ENCODE data around the gene USP9X. TPM values are rescaled to one million over a fixed set of nuclear protein-coding genes. Genes with fewer than 3 reads are reported as not detected.

Gene USP9X
- polyA plus RNA-seq, 1 of the 3 experiments (the other 2 are of a cell fraction), result 13.2 TPM

DNA sequence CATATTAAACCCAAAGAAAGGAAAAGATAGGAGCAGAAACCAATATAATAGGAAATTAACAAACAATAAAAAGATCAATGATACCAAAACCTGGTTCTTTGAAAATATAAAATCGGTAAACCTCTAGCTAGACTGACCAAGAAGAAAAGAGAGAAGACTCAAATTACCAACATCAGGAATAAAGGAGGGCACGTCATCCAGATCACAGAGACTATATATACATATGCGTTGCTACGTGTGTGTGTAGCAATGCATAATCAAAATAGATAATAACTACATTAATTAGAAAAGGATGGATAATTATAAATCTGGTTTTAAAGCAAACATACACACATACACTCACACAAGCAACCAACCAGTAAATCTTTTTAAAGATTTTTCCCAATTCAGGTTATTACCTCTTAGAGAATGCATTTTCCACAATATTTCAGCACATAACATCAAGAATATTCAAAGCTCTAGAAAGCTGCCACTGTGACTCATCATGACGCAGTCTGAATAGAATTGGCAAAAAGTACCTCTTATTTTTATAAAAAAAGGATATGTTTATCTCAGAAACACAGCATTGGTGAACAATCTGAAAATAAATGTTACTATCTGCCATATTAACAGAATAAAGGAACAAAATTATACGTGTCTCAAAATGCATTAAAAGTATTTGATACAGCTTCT lies 41.4 kb upstream of the USP9X start:
- Histone ChIP-seq H3K4me3 (ENCODE audit: low read depth in 2 of 2, low read length in 1 of 2) (no peak overlapping the region), H3K79me2 (ENCODE audit: insufficient read depth) (no peaks in the 10 kb centered on the region), H3K9me3 (no peaks in the 10 kb centered on the region), H3K4me1 (ENCODE audit: control insufficient read depth in 1 of 2, insufficient read depth in 2 of 2, low read depth in 1 of 2, low read length in 1 of 2) (no peaks in the 10 kb centered on the region), H3K36me3 (replicated peaks in 1 of 2; ENCODE audit: control insufficient read depth in 1 of 2, insufficient read depth in 2 of 2, low read length in 1 of 2) (no peaks in the 10 kb centered on the region), H4K20me1 (ENCODE audit: insufficient read depth) (no peaks in the 10 kb centered on the region), H3K9ac (no peak overlapping the region), H3K4me2 (no peak overlapping the region), H2AFZ (ENCODE audit: low read depth) (no peak overlapping the region; the same call in 1 of the 2 replicates), H3K9me2 (no peaks in the 10 kb centered on the region), H3F3A (replicated peaks; ENCODE audit: insufficient read depth) (no peaks in the 10 kb centered on the region), H3K27me3 (ENCODE audit: insufficient read depth) (0 out of 2 replicates have a peak, but pooled peaks cover 7% of the 10 kb centered on the region), H3K27ac (ENCODE audit: low read depth in 2 of 2, low read length in 1 of 2) (peak overlapping the region in 1 of 2 experiments; percentile 59; a peak in 2 of 4 replicates)
- CTCF ChIA-PET, result interaction anchor here (0.8 to 1.2 kb wide), 3 partner anchors 8 to 137 kb away, joined by 3 to 4 read pairs (median 3); no protein-coding TSS in a partner anchor
- peak; percentile 52 for TF ChIP-seq JUND (IDR thresholded peaks at IDR 0.05)
- no peak for TF ChIP-seq TAF1 (IDR thresholded peaks at IDR 0.05; ENCODE audit: borderline replicate concordance, low read depth, low read length)
- peak; percentile 69; the same call in 1 of the 2 replicates for TF ChIP-seq FOSL2 (IDR thresholded peaks at IDR 0.05; ENCODE audit: borderline replicate concordance, low read depth)
- TF ChIP-seq NFIC (IDR thresholded peaks at IDR 0.05; ENCODE audit: borderline replicate concordance), result peak; percentile 14; the same call in 1 of the 2 replicates
- no peak for TF ChIP-seq TEAD4 (IDR thresholded peaks at IDR 0.05; ENCODE audit: borderline replicate concordance, insufficient read depth)
- WGBS (ENCODE audit: low lambda C conversion rate), result 28% methylated on average over 6 of the region's 6 CpGs
- DNase-seq, result no peak
- POLR2A ChIA-PET, result no interaction called here

DNA sequence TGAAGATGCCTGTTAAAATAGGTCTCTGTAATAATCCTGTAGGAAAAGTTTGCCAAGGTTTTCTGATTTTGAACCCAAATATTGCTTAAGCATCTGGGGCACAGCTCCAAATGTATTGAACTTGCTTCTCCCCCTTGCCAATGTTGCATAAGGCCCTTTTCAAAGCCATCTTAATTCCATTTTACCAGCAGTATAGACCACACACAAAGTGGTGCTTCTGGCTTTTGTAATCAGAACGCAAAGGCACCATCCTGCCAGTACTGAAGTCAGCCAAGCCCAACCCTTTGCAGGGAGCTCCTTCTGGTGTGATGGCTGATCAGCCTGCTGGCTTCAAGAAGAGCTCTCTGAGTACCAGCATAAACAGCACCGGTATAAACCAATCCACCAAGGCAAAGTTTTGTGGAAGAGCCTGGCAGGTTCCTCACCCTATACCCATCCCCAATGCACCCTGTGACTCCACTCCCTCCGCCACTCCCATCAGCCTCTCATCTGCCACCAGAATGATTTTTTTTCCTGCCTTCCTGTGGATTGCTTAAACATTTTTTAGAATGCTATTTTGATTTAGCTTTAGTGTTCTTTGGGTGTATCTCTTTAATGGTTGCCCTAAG lies 39.2 kb upstream of the USP9X start:
- no peak overlapping the region for H3K27ac ChIP-seq (ENCODE audit: low read depth in 2 of 2, low read length in 1 of 2)
- CTCF ChIA-PET, result no interaction called here
- H3K27me3 ChIP-seq (ENCODE audit: insufficient read depth), result peaks cover 11% of the 10 kb centered on the region; the same call in 1 of the 2 replicates
- TF ChIP-seq GABPA (IDR thresholded peaks at IDR 0.05; ENCODE audit: low read depth) (no peak), RFX5 (IDR thresholded peaks at IDR 0.05; ENCODE audit: low read length) (no peak), MEF2A (IDR thresholded peaks at IDR 0.05; ENCODE audit: borderline replicate concordance, low read depth) (no peak), NFIC (IDR thresholded peaks at IDR 0.05; ENCODE audit: borderline replicate concordance) (no peak), MXI1 (IDR thresholded peaks at IDR 0.05; ENCODE audit: low read depth, low read length) (no peak), EP300 (IDR thresholded peaks at IDR 0.05; ENCODE audit: borderline replicate concordance in 1 of 2, low read depth in 1 of 2, low read length in 1 of 2) (no peak), SIN3A (IDR thresholded peaks at IDR 0.05; ENCODE audit: borderline replicate concordance, low read depth, low read length) (no peak), TEAD4 (IDR thresholded peaks at IDR 0.05; ENCODE audit: borderline replicate concordance, insufficient read depth) (no peak), RCOR1 (IDR thresholded peaks at IDR 0.05; ENCODE audit: low read length) (no peak), FOXM1 (IDR thresholded peaks at IDR 0.05; ENCODE audit: low read depth) (no peak), FOSL2 (IDR thresholded peaks at IDR 0.05; ENCODE audit: borderline replicate concordance, low read depth) (no peak), SMC3 (IDR thresholded peaks at IDR 0.05; ENCODE audit: low read depth, low read length) (no peak)
- TF ChIP-seq, protein P1, sequence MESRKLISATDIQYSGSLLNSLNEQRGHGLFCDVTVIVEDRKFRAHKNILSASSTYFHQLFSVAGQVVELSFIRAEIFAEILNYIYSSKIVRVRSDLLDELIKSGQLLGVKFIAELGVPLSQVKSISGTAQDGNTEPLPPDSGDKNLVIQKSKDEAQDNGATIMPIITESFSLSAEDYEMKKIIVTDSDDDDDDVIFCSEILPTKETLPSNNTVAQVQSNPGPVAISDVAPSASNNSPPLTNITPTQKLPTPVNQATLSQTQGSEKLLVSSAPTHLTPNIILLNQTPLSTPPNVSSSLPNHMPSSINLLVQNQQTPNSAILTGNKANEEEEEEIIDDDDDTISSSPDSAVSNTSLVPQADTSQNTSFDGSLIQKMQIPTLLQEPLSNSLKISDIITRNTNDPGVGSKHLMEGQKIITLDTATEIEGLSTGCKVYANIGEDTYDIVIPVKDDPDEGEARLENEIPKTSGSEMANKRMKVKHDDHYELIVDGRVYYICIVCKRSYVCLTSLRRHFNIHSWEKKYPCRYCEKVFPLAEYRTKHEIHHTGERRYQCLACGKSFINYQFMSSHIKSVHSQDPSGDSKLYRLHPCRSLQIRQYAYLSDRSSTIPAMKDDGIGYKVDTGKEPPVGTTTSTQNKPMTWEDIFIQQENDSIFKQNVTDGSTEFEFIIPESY (IDR thresholded peaks at IDR 0.05; ENCODE audit: borderline replicate concordance, low read depth), result no peak
- TF ChIP-seq, protein P2, sequence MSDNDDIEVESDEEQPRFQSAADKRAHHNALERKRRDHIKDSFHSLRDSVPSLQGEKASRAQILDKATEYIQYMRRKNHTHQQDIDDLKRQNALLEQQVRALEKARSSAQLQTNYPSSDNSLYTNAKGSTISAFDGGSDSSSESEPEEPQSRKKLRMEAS (IDR thresholded peaks at IDR 0.05; ENCODE audit: low read depth), result no peak
- TF ChIP-seq, protein P3, sequence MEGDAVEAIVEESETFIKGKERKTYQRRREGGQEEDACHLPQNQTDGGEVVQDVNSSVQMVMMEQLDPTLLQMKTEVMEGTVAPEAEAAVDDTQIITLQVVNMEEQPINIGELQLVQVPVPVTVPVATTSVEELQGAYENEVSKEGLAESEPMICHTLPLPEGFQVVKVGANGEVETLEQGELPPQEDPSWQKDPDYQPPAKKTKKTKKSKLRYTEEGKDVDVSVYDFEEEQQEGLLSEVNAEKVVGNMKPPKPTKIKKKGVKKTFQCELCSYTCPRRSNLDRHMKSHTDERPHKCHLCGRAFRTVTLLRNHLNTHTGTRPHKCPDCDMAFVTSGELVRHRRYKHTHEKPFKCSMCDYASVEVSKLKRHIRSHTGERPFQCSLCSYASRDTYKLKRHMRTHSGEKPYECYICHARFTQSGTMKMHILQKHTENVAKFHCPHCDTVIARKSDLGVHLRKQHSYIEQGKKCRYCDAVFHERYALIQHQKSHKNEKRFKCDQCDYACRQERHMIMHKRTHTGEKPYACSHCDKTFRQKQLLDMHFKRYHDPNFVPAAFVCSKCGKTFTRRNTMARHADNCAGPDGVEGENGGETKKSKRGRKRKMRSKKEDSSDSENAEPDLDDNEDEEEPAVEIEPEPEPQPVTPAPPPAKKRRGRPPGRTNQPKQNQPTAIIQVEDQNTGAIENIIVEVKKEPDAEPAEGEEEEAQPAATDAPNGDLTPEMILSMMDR (IDR thresholded peaks at IDR 0.05), result no peak
- TF ChIP-seq, protein P4, sequence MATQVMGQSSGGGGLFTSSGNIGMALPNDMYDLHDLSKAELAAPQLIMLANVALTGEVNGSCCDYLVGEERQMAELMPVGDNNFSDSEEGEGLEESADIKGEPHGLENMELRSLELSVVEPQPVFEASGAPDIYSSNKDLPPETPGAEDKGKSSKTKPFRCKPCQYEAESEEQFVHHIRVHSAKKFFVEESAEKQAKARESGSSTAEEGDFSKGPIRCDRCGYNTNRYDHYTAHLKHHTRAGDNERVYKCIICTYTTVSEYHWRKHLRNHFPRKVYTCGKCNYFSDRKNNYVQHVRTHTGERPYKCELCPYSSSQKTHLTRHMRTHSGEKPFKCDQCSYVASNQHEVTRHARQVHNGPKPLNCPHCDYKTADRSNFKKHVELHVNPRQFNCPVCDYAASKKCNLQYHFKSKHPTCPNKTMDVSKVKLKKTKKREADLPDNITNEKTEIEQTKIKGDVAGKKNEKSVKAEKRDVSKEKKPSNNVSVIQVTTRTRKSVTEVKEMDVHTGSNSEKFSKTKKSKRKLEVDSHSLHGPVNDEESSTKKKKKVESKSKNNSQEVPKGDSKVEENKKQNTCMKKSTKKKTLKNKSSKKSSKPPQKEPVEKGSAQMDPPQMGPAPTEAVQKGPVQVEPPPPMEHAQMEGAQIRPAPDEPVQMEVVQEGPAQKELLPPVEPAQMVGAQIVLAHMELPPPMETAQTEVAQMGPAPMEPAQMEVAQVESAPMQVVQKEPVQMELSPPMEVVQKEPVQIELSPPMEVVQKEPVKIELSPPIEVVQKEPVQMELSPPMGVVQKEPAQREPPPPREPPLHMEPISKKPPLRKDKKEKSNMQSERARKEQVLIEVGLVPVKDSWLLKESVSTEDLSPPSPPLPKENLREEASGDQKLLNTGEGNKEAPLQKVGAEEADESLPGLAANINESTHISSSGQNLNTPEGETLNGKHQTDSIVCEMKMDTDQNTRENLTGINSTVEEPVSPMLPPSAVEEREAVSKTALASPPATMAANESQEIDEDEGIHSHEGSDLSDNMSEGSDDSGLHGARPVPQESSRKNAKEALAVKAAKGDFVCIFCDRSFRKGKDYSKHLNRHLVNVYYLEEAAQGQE (IDR thresholded peaks at IDR 0.05; ENCODE audit: low read depth, low read length), result no peak

More for the DNA sequence above, 39.2 kb upstream of the USP9X start:
- Histone ChIP-seq H3K9ac (no peak overlapping the region), H3K79me2 (ENCODE audit: insufficient read depth) (no peaks in the 10 kb centered on the region), H3K9me3 (no peaks in the 10 kb centered on the region), H3F3A (replicated peaks; ENCODE audit: insufficient read depth) (no peaks in the 10 kb centered on the region), H3K4me2 (no peak overlapping the region), H4K20me1 (ENCODE audit: insufficient read depth) (no peaks in the 10 kb centered on the region), H3K4me3 (ENCODE audit: low read depth in 2 of 2, low read length in 1 of 2) (no peak overlapping the region), H3K4me1 (ENCODE audit: control insufficient read depth in 1 of 2, insufficient read depth in 2 of 2, low read depth in 1 of 2, low read length in 1 of 2) (no peaks in the 10 kb centered on the region), H2AFZ (ENCODE audit: low read depth) (no peak overlapping the region; the same call in 1 of the 2 replicates), H3K36me3 (replicated peaks in 1 of 2; ENCODE audit: control insufficient read depth in 1 of 2, insufficient read depth in 2 of 2, low read length in 1 of 2) (no peaks in the 10 kb centered on the region), H3K9me2 (no peaks in the 10 kb centered on the region)
- WGBS (ENCODE audit: low lambda C conversion rate), result 33% methylated on average over 3 of the region's 3 CpGs
- POLR2A ChIA-PET, result no interaction called here
- DNase-seq, result no peak

Measured in SK-N-SH (cell line).